HepG2 (cell line): Measurements from ENCODE around the gene COX8C. TPM values are rescaled to one million over a fixed set of nuclear protein-coding genes. Genes with fewer than 3 reads are reported as not detected.

Experiments used
- ATAC-seq: fragments of 200-7000 bp; cut with Tn5 transposase; 3 replicates; pipeline ENCODE4 v1.9.1; 2020; ENCODE audit warnings: mild to moderate bottlenecking, moderate library complexity
- BruUV-seq: library from RNA; stranded (reverse); fragments of 400-500 nt; replicated peaks from 2 replicates; lab custom pipeline; 2021; lab: Mats Ljungman, UMichigan
- CTCF ChIA-PET: fragments of 300-600 bp; formaldehyde crosslinking; extraction: SDS; loops from one replicate; lab custom pipeline; 2021; ENCODE audit warnings: low total read pairs, inconsistent platforms, low intra/inter-chr PET ratio; lab: Yijun Ruan, JAX
- POLR2A ChIA-PET: fragments of 350-600 bp; sonication (Branson Sonifier 250); formaldehyde crosslinking; loops from one replicate; lab custom pipeline; 2020; ENCODE audit warnings: antibody characterized with exemption, inconsistent platforms; lab: Yijun Ruan, JAX
- DNase-seq: peaks from one replicate; pipeline ENCODE4 v3.0.0-alpha.2; 2015; ENCODE audit warnings: low spot score
- FAIRE-seq: peaks from 3 replicates; lab custom pipeline; 2011; peaks lifted over from hg19 to GRCh38; lab: Jason Lieb, UNC
- H2AFZ ChIP-seq: one replicate; pipeline ENCODE4 v1.6.1; 2011; ENCODE audit warnings: low read length, inconsistent platforms
- H3K27ac ChIP-seq: fragments of 300-600 bp; 3 replicates; pipeline ENCODE4 v1.8.0; 2011; ENCODE audit warnings: mixed run types, mild to moderate bottlenecking, mixed read lengths, low read length, inconsistent platforms; ENCODE audit not compliant: insufficient read depth; ENCODE audit errors: extremely low read length
- H3K27me3 ChIP-seq, 2 experiments: fragments of 200-600 bp in 1 of 2; 2 replicates in 1 of 2; 3 replicates in 1 of 2; pipeline versions ENCODE4 v1.6.0 to v1.8.0; 2011; ENCODE audit warnings: low read length in 2 of 2, mild to moderate bottlenecking in 2 of 2, moderate library complexity in 2 of 2, inconsistent platforms in 1 of 2; ENCODE audit not compliant: insufficient read depth in 2 of 2, control insufficient read depth in 1 of 2
- H3K36me3 ChIP-seq, 2 experiments: fragments of 200-600 bp in 1 of 2; replicated peaks in 1 of 2; 2 replicates in 1 of 2; 3 replicates in 1 of 2; pipeline versions ENCODE4 v1.5.1 to v1.8.0; 2011; ENCODE audit warnings: low read length in 2 of 2, inconsistent platforms in 1 of 2; ENCODE audit not compliant: insufficient read depth in 2 of 2, control insufficient read depth in 1 of 2
- H3K4me1 ChIP-seq: 2 replicates; pipeline ENCODE4 v1.5.1; 2012; ENCODE audit warnings: low read length, inconsistent platforms; ENCODE audit not compliant: insufficient read depth
- H3K4me2 ChIP-seq: 2 replicates; pipeline ENCODE4 v1.6.0; 2011; ENCODE audit warnings: low read depth, low read length, inconsistent platforms
- H3K4me3 ChIP-seq, 3 experiments: fragments of 200-600 bp in 1 of 3; sonication (generic), shearing (Covaris generic) in 1 of 3; replicated peaks in 1 of 3; 2 replicates each; pipeline ENCODE4 v1.5.1; 2011 to 2016; ENCODE audit warnings: low read length in 3 of 3, inconsistent platforms in 2 of 3, low read depth in 2 of 3, mild to moderate bottlenecking in 2 of 3, control low read depth in 1 of 3, mixed read lengths in 1 of 3; ENCODE audit not compliant: insufficient read depth in 1 of 3
- H3K79me2 ChIP-seq: one replicate; pipeline ENCODE4 v1.6.1; 2011; ENCODE audit warnings: low read length, inconsistent platforms; ENCODE audit not compliant: insufficient read depth
- H3K9ac ChIP-seq: 2 replicates; pipeline ENCODE4 v1.6.0; 2011; ENCODE audit warnings: mild to moderate bottlenecking, low read depth, low read length, inconsistent platforms; ENCODE audit not compliant: insufficient read depth
- H3K9me3 ChIP-seq: 2 replicates; pipeline ENCODE4 v1.5.1; 2012; ENCODE audit warnings: mild to moderate bottlenecking, low read length
- H4K20me1 ChIP-seq: 2 replicates; pipeline ENCODE4 v1.6.0; 2011; ENCODE audit warnings: inconsistent platforms, mild to moderate bottlenecking, low read length, moderate library complexity; ENCODE audit not compliant: insufficient read depth
- MIXL1 ChIP-seq: IDR thresholded peaks from 2 replicates; pipeline ENCODE4 v1.6.1; 2016
- MTF1 ChIP-seq: sonication (generic); formaldehyde crosslinking; IDR thresholded peaks from 2 replicates; pipeline ENCODE4 v1.5.0; 2020; ENCODE audit warnings: missing genetic modification reagents
- MYC ChIP-seq: sonication (generic); formaldehyde crosslinking; IDR thresholded peaks from 2 replicates; pipeline ENCODE4 v1.9.0; 2021; ENCODE audit warnings: missing genetic modification reagents, borderline replicate concordance
- NPAS2 ChIP-seq: sonication (generic); formaldehyde crosslinking; IDR thresholded peaks from 2 replicates; pipeline ENCODE4 v1.8.0; 2022; ENCODE audit warnings: mild to moderate bottlenecking, missing genetic modification reagents, borderline replicate concordance
- ZFP62 ChIP-seq: sonication (generic); formaldehyde crosslinking; IDR thresholded peaks from 2 replicates; pipeline ENCODE4 v1.4.0; 2020; ENCODE audit warnings: missing genetic modification reagents
- ZNF124 ChIP-seq: sonication (generic); formaldehyde crosslinking; IDR thresholded peaks from 2 replicates; pipeline ENCODE4 v1.4.0; 2020; ENCODE audit warnings: missing genetic modification reagents
- ZNF234 ChIP-seq: sonication (generic); formaldehyde crosslinking; conservative IDR thresholded peaks from 2 replicates; pipeline ENCODE4 v1.5.1; 2020; ENCODE audit warnings: mild to moderate bottlenecking, missing genetic modification reagents
- WGBS: methylation state at CpG from one replicate; pipeline ENCODE4 v1.1.6; 2017; ENCODE audit warnings: low lambda C conversion rate; 5-methylcytosine and 5-hydroxymethylcytosine counted together
- in situ Hi-C: cut with HindIII; loops from 2 replicates; pipeline ENCODE4 v1.10.0; 2017; ENCODE audit warnings: low pct_unique_long_range_greater_than_20kb; ENCODE audit not compliant: extremely low pct_ligation_motif_present
- intact Hi-C: fragments of 100-400 bp; cut with micrococcal nuclease; formaldehyde crosslinking; loops from one replicate; pipeline ENCODE4 v1.10.0; 2022; ENCODE audit not compliant: unreplicated experiment
- polyA plus RNA-seq, 8 experiments: library from polyadenylated mRNA; depleted of rRNA in 3 of 8; stranded (reverse) in 7 of 8; unstranded in 1 of 8; fragments of >200 nt; fragmentation: Illumina TruSeq in 4 of 8; extraction: Trizol in 4 of 8; gene quantifications; 2 replicates each; pipeline versions ENCODE4 v1.2.1 to v1.2.3, GENCODE V29; 2011 to 2016; ENCODE audit warnings: low read depth in 4 of 8, missing spikeins in 1 of 8, mixed read lengths in 1 of 8; ENCODE audit not compliant: insufficient read depth in 1 of 8
- total RNA-seq, 5 experiments: library from RNA; depleted of rRNA; stranded (reverse); fragments of >200 nt; fragmentation: Illumina TruSeq; extraction: Trizol; gene quantifications; 2 replicates each; pipeline ENCODE4 v1.2.3, GENCODE V29; 2016; ENCODE audit warnings: low read depth in 1 of 5
- TF ChIP-seq, protein P1 (sequence below): IDR thresholded peaks from 2 replicates; pipeline ENCODE4 v1.6.1; 2016; ENCODE audit warnings: low read depth, borderline replicate concordance
- TF ChIP-seq, protein P2 (sequence below): IDR thresholded peaks from 2 replicates; pipeline ENCODE4 v1.6.1; 2018; ENCODE audit warnings: missing genetic modification reagents
- TF ChIP-seq, protein P3 (sequence below): sonication (generic); formaldehyde crosslinking; conservative IDR thresholded peaks from 2 replicates; pipeline ENCODE4 v1.5.0; 2020; ENCODE audit warnings: missing genetic modification reagents
- TF ChIP-seq, protein P4 (sequence below): sonication (generic); formaldehyde crosslinking; IDR thresholded peaks from 2 replicates; pipeline ENCODE4 v1.5.1; 2020; ENCODE audit warnings: missing genetic modification reagents, mild to moderate bottlenecking, borderline replicate concordance
- TF ChIP-seq, protein P5 (sequence below): IDR thresholded peaks from 2 replicates; pipeline ENCODE4 v1.6.1; 2016; ENCODE audit warnings: low read depth, control low read depth
- TF ChIP-seq, protein P6 (sequence below): sonication (generic); formaldehyde crosslinking; IDR thresholded peaks from 2 replicates; pipeline ENCODE4 v1.5.0; 2020; ENCODE audit warnings: mild to moderate bottlenecking, missing genetic modification reagents, moderate library complexity

The COX8C gene
- total and polyA plus RNA-seq, 2 of the 13 experiments (the other 11 are each of a cell fraction or from before 2014, with no cell fraction given) = not detected

DNA sequence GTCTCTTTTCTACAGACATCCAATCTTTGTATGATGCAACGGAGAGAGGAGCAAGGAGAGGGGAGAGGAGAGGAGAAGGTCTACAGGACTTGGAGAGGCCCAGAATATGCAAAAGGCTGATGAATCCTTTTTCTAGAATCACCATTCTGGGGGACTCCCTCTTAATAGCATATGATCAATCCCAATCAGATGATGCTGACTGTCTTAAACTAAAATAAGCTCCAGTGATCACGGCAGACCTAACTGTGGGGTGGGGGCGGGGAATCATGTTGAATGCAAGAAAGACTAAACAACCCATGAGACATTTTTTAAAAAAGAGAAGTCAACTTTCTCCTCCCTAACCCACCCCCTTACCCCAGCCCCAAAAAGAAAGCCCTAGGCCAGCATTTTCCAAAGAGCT lies 47.6 kb upstream of the COX8C start:
- no peak for ATAC-seq
- peaks cover 25% of the 10 kb centered on the region for H3K79me2 ChIP-seq
- TF ChIP-seq, protein P1, sequence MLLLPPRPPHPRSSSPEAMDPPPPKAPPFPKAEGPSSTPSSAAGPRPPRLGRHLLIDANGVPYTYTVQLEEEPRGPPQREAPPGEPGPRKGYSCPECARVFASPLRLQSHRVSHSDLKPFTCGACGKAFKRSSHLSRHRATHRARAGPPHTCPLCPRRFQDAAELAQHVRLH (CRISPR knock-in tag) = no peak
- TF ChIP-seq, protein P2, sequence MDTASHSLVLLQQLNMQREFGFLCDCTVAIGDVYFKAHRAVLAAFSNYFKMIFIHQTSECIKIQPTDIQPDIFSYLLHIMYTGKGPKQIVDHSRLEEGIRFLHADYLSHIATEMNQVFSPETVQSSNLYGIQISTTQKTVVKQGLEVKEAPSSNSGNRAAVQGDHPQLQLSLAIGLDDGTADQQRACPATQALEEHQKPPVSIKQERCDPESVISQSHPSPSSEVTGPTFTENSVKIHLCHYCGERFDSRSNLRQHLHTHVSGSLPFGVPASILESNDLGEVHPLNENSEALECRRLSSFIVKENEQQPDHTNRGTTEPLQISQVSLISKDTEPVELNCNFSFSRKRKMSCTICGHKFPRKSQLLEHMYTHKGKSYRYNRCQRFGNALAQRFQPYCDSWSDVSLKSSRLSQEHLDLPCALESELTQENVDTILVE = no peak
- TF ChIP-seq ZNF234 (no peak), MIXL1 (no peak), ZFP62 (CRISPR knock-in tag) (no peak), ZNF124 (CRISPR knock-in tag) (no peak), NPAS2 (CRISPR knock-in tag) (no peak), MTF1 (no peak), MYC (CRISPR knock-in tag) (no peak)
- TF ChIP-seq, protein P3, sequence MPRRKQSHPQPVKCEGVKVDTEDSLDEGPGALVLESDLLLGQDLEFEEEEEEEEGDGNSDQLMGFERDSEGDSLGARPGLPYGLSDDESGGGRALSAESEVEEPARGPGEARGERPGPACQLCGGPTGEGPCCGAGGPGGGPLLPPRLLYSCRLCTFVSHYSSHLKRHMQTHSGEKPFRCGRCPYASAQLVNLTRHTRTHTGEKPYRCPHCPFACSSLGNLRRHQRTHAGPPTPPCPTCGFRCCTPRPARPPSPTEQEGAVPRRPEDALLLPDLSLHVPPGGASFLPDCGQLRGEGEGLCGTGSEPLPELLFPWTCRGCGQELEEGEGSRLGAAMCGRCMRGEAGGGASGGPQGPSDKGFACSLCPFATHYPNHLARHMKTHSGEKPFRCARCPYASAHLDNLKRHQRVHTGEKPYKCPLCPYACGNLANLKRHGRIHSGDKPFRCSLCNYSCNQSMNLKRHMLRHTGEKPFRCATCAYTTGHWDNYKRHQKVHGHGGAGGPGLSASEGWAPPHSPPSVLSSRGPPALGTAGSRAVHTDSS (CRISPR knock-in tag) = no peak
- TF ChIP-seq, protein P4, sequence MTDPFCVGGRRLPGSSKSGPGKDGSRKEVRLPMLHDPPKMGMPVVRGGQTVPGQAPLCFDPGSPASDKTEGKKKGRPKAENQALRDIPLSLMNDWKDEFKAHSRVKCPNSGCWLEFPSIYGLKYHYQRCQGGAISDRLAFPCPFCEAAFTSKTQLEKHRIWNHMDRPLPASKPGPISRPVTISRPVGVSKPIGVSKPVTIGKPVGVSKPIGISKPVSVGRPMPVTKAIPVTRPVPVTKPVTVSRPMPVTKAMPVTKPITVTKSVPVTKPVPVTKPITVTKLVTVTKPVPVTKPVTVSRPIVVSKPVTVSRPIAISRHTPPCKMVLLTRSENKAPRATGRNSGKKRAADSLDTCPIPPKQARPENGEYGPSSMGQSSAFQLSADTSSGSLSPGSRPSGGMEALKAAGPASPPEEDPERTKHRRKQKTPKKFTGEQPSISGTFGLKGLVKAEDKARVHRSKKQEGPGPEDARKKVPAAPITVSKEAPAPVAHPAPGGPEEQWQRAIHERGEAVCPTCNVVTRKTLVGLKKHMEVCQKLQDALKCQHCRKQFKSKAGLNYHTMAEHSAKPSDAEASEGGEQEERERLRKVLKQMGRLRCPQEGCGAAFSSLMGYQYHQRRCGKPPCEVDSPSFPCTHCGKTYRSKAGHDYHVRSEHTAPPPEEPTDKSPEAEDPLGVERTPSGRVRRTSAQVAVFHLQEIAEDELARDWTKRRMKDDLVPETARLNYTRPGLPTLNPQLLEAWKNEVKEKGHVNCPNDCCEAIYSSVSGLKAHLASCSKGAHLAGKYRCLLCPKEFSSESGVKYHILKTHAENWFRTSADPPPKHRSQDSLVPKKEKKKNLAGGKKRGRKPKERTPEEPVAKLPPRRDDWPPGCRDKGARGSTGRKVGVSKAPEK (CRISPR knock-in tag) = no peak
- TF ChIP-seq, protein P5, sequence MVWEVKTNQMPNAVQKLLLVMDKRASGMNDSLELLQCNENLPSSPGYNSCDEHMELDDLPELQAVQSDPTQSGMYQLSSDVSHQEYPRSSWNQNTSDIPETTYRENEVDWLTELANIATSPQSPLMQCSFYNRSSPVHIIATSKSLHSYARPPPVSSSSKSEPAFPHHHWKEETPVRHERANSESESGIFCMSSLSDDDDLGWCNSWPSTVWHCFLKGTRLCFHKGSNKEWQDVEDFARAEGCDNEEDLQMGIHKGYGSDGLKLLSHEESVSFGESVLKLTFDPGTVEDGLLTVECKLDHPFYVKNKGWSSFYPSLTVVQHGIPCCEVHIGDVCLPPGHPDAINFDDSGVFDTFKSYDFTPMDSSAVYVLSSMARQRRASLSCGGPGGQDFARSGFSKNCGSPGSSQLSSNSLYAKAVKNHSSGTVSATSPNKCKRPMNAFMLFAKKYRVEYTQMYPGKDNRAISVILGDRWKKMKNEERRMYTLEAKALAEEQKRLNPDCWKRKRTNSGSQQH (CRISPR knock-in tag) = no peak
- TF ChIP-seq, protein P6, sequence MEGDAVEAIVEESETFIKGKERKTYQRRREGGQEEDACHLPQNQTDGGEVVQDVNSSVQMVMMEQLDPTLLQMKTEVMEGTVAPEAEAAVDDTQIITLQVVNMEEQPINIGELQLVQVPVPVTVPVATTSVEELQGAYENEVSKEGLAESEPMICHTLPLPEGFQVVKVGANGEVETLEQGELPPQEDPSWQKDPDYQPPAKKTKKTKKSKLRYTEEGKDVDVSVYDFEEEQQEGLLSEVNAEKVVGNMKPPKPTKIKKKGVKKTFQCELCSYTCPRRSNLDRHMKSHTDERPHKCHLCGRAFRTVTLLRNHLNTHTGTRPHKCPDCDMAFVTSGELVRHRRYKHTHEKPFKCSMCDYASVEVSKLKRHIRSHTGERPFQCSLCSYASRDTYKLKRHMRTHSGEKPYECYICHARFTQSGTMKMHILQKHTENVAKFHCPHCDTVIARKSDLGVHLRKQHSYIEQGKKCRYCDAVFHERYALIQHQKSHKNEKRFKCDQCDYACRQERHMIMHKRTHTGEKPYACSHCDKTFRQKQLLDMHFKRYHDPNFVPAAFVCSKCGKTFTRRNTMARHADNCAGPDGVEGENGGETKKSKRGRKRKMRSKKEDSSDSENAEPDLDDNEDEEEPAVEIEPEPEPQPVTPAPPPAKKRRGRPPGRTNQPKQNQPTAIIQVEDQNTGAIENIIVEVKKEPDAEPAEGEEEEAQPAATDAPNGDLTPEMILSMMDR (CRISPR knock-in tag) = no peak

More for the DNA sequence above, 47.6 kb upstream of the COX8C start:
- Histone ChIP-seq H2AFZ (no peak overlapping the region), H3K4me2 (no peak overlapping the region), H3K9me3 (no peaks in the 10 kb centered on the region), H3K27me3 (no peaks in the 10 kb centered on the region), H3K36me3 (0 out of 5 replicates have a peak, but pooled peaks cover 0 to 4% of the 10 kb centered on the region in 2 experiments), H3K4me1 (peaks cover 1% of the 10 kb centered on the region; the same call in 1 of the 2 replicates), H3K27ac (no peak overlapping the region), H3K4me3 (no peak overlapping the region), H4K20me1 (0 out of 2 replicates have a peak, but pooled peaks cover 6% of the 10 kb centered on the region), H3K9ac (no peak overlapping the region)
- POLR2A ChIA-PET = no interaction called here
- BruUV-seq = no TSS peak
- 95% methylated on average over 3 of the region's 3 CpGs for WGBS
- FAIRE-seq (no peak), DNase-seq (no peak)
- CTCF ChIA-PET = no interaction called here
- in situ Hi-C loops = no loop called here
- intact Hi-C loops = no loop called here
